T47D (cell line): ENCODE results near the gene MAP3K6.
"Not testable (repeated sequence)": the region's sequence is repeated elsewhere in the genome, so short reads cannot be mapped to it uniquely, and the experiment has no call there.

Experiments used
- DNase-seq, 2 experiments: peaks; one replicate each; pipeline versions ENCODE4 v3.0.0 to v3.0.0-alpha.2; 2011 to 2012; ENCODE audit warnings: low read depth in 1 of 2, low spot score in 1 of 2
- JUND ChIP-seq: IDR thresholded peaks from 2 replicates; pipeline ENCODE4 v1.6.1; 2012; ENCODE audit warnings: low read depth
- in situ Hi-C: cut with HindIII; loops from 2 replicates; pipeline ENCODE4 v1.10.0; 2016; ENCODE audit warnings: low sequenced_read_pairs, low pct_unique_long_range_greater_than_20kb

Gene MAP3K6

GRCh38 chr1:27366411-27367159 lies at the start of gene MAP3K6:
MAP3K6 (minus strand) TSS chr1:27366961; CDS start chr1:27366597, 364 bp downstream.
- no peak for TF ChIP-seq JUND
- in situ Hi-C loops, result no loop called here
- peak; percentile 76 to 83 for DNase-seq

GRCh38 chr1:27414091-27414490 lies 47.3 kb upstream of the MAP3K6 start:
- in situ Hi-C loops, result no loop called here
- TF ChIP-seq JUND, result no peak
- no peak for DNase-seq

- no peak for DNase-seq
- in situ Hi-C loops, result no loop called here
- no peak for TF ChIP-seq JUND
Observed at GRCh38 chr1:27413004-27413403, 46.2 kb upstream of the MAP3K6 start.

GRCh38 chr1:27412502-27412901 lies 45.7 kb upstream of the MAP3K6 start:
- TF ChIP-seq JUND, result no peak
- in situ Hi-C loops, result no loop called here
- DNase-seq, result no peak

GRCh38 chr1:27410709-27411108 lies 43.9 kb upstream of the MAP3K6 start:
- DNase-seq, result no peak
- no peak for TF ChIP-seq JUND
- in situ Hi-C loops, result no loop called here

GRCh38 chr1:27409669-27410068 lies 42.9 kb upstream of the MAP3K6 start:
- in situ Hi-C loops, result no loop called here
- no peak for DNase-seq
- no peak for TF ChIP-seq JUND

GRCh38 chr1:27408151-27408550 lies 41.4 kb upstream of the MAP3K6 start:
- no peak for TF ChIP-seq JUND
- no peak for DNase-seq
- in situ Hi-C loops, result no loop called here

GRCh38 chr1:27406791-27407190 lies 40.0 kb upstream of the MAP3K6 start:
- DNase-seq, in situ Hi-C loops: not testable (repeated sequence)

- DNase-seq, result no peak
- TF ChIP-seq JUND, result no peak
- in situ Hi-C loops, result no loop called here
Observed at GRCh38 chr1:27406362-27406680, 39.6 kb upstream of the MAP3K6 start.

GRCh38 chr1:27405598-27406361 lies 39.0 kb upstream of the MAP3K6 start:
- DNase-seq, in situ Hi-C loops: not testable (repeated sequence)

GRCh38 chr1:27405074-27405473 lies 38.3 kb upstream of the MAP3K6 start:
- no peak for TF ChIP-seq JUND
- no peak for DNase-seq
- in situ Hi-C loops, result no loop called here

GRCh38 chr1:27403931-27404330 lies 37.2 kb upstream of the MAP3K6 start:
- in situ Hi-C loops, result no loop called here
- TF ChIP-seq JUND, result no peak
- no peak for DNase-seq

GRCh38 chr1:27403065-27403726 lies 36.4 kb upstream of the MAP3K6 start:
- in situ Hi-C loops, result no loop called here
- DNase-seq, result no peak
- TF ChIP-seq JUND, result no peak
